ENCODE measurements around the gene USP3. TPM values are rescaled to one million over a fixed set of nuclear protein-coding genes. Genes with fewer than 3 reads are reported as not detected.
A peak's percentile ranks its signal among the peaks of the same experiment; 100 is the strongest.

The USP3 gene
- total RNA-seq, 2 donors from 2014 or later = 48.8 to 50.1 TPM

GRCh38 chr15:63544258-63545026, 40.0 kb downstream of the USP3 start:
- H3K9me3 ChIP-seq = no peaks in the 10 kb centered on the region
- H3K27me3 ChIP-seq = no peaks in the 10 kb centered on the region
- H3K4me1 ChIP-seq = peaks cover 11% of the 10 kb centered on the region
- intact Hi-C loops (cut with DNase I) = no loop called here
- peaks cover 0 to 2% of the 10 kb centered on the region in 2 donors for H3K36me3 ChIP-seq (replicated peaks in 1 of 2; ENCODE audit: insufficient read depth in 1 of 2, low read depth in 2 of 2)
- no peak overlapping the region for H3K4me3 ChIP-seq
- no peak overlapping the region for H3K27ac ChIP-seq
- WGBS, 2 donors = 67 to 80% methylated on average over 5 of the region's 5 CpGs
- DNase-seq = no peak
- TF ChIP-seq POLR2A (IDR thresholded peaks at IDR 0.05) = no peak
- no peak for TF ChIP-seq CTCF (IDR thresholded peaks at IDR 0.05)
- no peak for ATAC-seq

GRCh38 chr15:63545520-63545919, 41.1 kb downstream of the USP3 start:
- Histone ChIP-seq H3K9me3 (no peaks in the 10 kb centered on the region), H3K4me1 (peaks cover under 1% of the 10 kb centered on the region), H3K27ac (no peak overlapping the region), H3K36me3 (replicated peaks in 1 of 2; ENCODE audit: insufficient read depth in 1 of 2, low read depth in 2 of 2) (peaks cover 0 to 2% of the 10 kb centered on the region in 2 donors), H3K27me3 (no peaks in the 10 kb centered on the region), H3K4me3 (no peak overlapping the region)
- TF ChIP-seq POLR2A (IDR thresholded peaks at IDR 0.05) (no peak), CTCF (IDR thresholded peaks at IDR 0.05) (no peak)
- 79 to 87% methylated on average over 10 of the region's 10 CpGs for WGBS, 2 donors
- no peak for DNase-seq
- intact Hi-C loops (cut with DNase I) = no loop called here
- no peak for ATAC-seq

- Histone ChIP-seq H3K4me3 (no peak overlapping the region), H3K9me3 (no peaks in the 10 kb centered on the region), H3K27me3 (no peaks in the 10 kb centered on the region), H3K4me1 (peaks cover 39% of the 10 kb centered on the region), H3K36me3 (replicated peaks in 1 of 2; ENCODE audit: insufficient read depth in 1 of 2, low read depth in 2 of 2) (peaks cover 0 to 5% of the 10 kb centered on the region in 2 donors), H3K27ac (peak overlapping the region in 3 of 4 donors; percentile 36 to 83 (median 66))
- TF ChIP-seq CTCF (IDR thresholded peaks at IDR 0.05) (no peak), POLR2A (IDR thresholded peaks at IDR 0.05) (no peak)
- intact Hi-C loops (cut with DNase I) = no loop called here
- ATAC-seq (peak; percentile 74), DNase-seq (peak; percentile 38 to 69 (median 58))
- WGBS, 2 donors = 22 to 31% methylated on average over 1 of the region's 1 CpG
These were observed 47.0 kb downstream of the USP3 start for GRCh38 chr15:63551400-63551799.

GRCh38 chr15:63553388-63553791, 49.0 kb downstream of the USP3 start:
- Histone ChIP-seq H3K4me1 (peaks cover 39% of the 10 kb centered on the region), H3K27me3 (no peaks in the 10 kb centered on the region), H3K4me3 (no peak overlapping the region), H3K27ac (peak overlapping the region; percentile 46 to 83 (median 72)), H3K36me3 (replicated peaks in 1 of 2; ENCODE audit: insufficient read depth in 1 of 2, low read depth in 2 of 2) (peaks cover 0 to 8% of the 10 kb centered on the region in 2 donors), H3K9me3 (no peaks in the 10 kb centered on the region)
- ATAC-seq = peak; percentile 94
- intact Hi-C loops (cut with DNase I) = no loop called here
- TF ChIP-seq POLR2A (IDR thresholded peaks at IDR 0.05) (no peak), CTCF (IDR thresholded peaks at IDR 0.05) (no peak)
- DNase-seq = peak; percentile 50 to 79 (median 60)
- WGBS, 2 donors = 4 to 5% methylated on average over 3 of the region's 3 CpGs

All from body of pancreas (tissue), 4 donors.